Endometrial microvascular endothelial cells (primary cell): ENCODE data around the gene FBXO41. TPM values are rescaled to one million over a fixed set of nuclear protein-coding genes. Genes with fewer than 3 reads are reported as not detected.

Source experiments
- in situ Hi-C: cut with HindIII; loops from 2 replicates; pipeline ENCODE4 v1.10.0; 2017; ENCODE audit warnings: low sequenced_read_pairs, low pct_unique_long_range_greater_than_20kb; ENCODE audit errors: inconsistent ontology term
- total RNA-seq: library from RNA; depleted of rRNA; stranded (reverse); fragments of >200 nt; gene quantifications from one replicate; pipeline ENCODE4 v1.2.3, GENCODE V29; 2015; ENCODE audit errors: inconsistent ontology term

FBXO41 gene
- total RNA-seq, 1 donor from 2014 or later: not detected

- in situ Hi-C loops: no loop called here
These were observed 6.0 kb upstream of the FBXO41 start for GRCh38 chr2:73290049-73290839.

GRCh38 chr2:73289304-73289703 is 5.0 kb upstream of the FBXO41 start:
- in situ Hi-C loops: no loop called here

GRCh38 chr2:73286134-73286655 is 1.9 kb upstream of the FBXO41 start:
- in situ Hi-C loops: no loop called here

GRCh38 chr2:73285159-73285739 is 971 bp upstream of the FBXO41 start:
- in situ Hi-C loops: no loop called here

- in situ Hi-C loops: no loop called here
These were observed 558 bp downstream of the FBXO41 start for GRCh38 chr2:73283545-73284295.

GRCh38 chr2:73282924-73283544 is 1.2 kb downstream of the FBXO41 start:
- in situ Hi-C loops: no loop called here

- in situ Hi-C loops: no loop called here
These were observed 3.0 kb downstream of the FBXO41 start for GRCh38 chr2:73281244-73281643.

GRCh38 chr2:73279852-73280251 is 4.4 kb downstream of the FBXO41 start:
- in situ Hi-C loops: no loop called here

GRCh38 chr2:73272270-73272669 is 12.0 kb downstream of the FBXO41 start:
- in situ Hi-C loops: no loop called here

GRCh38 chr2:73269686-73270465 is 14.4 kb downstream of the FBXO41 start:
- in situ Hi-C loops: no loop called here

- in situ Hi-C loops: no loop called here
These were observed 15.2 kb downstream of the FBXO41 start for GRCh38 chr2:73268830-73269685.

GRCh38 chr2:73268366-73268829 is 15.9 kb downstream of the FBXO41 start:
- in situ Hi-C loops: no loop called here

- in situ Hi-C loops: no loop called here
These were observed 17.3 kb downstream of the FBXO41 start for GRCh38 chr2:73267008-73267407.

- in situ Hi-C loops: no loop called here
These were observed 18.0 kb downstream of the FBXO41 start for GRCh38 chr2:73266061-73266901.

GRCh38 chr2:73265298-73266060 is 18.8 kb downstream of the FBXO41 start:
- in situ Hi-C loops: no loop called here

GRCh38 chr2:73264783-73265182 is 19.5 kb downstream of the FBXO41 start:
- in situ Hi-C loops: no loop called here
